HepG2 (cell line): ENCODE measurements around the gene EXOC3L2. TPM values are rescaled to one million over a fixed set of nuclear protein-coding genes. Genes with fewer than 3 reads are reported as not detected.

Experiments
- ATAC-seq: fragments of 200-7000 bp; cut with Tn5 transposase; 3 replicates; pipeline ENCODE4 v1.9.1; 2020; ENCODE audit warnings: mild to moderate bottlenecking, moderate library complexity
- BruUV-seq: library from RNA; stranded (reverse); fragments of 400-500 nt; replicated peaks from 2 replicates; lab custom pipeline; 2021; lab: Mats Ljungman, UMichigan
- CTCF ChIA-PET: fragments of 300-600 bp; formaldehyde crosslinking; extraction: SDS; loops from one replicate; lab custom pipeline; 2021; ENCODE audit warnings: low total read pairs, inconsistent platforms, low intra/inter-chr PET ratio; lab: Yijun Ruan, JAX
- POLR2A ChIA-PET: fragments of 350-600 bp; sonication (Branson Sonifier 250); formaldehyde crosslinking; loops from one replicate; lab custom pipeline; 2020; ENCODE audit warnings: antibody characterized with exemption, inconsistent platforms; lab: Yijun Ruan, JAX
- DNase-seq: peaks from one replicate; pipeline ENCODE4 v3.0.0-alpha.2; 2015; ENCODE audit warnings: low spot score
- FAIRE-seq: peaks from 3 replicates; lab custom pipeline; 2011; peaks lifted over from hg19 to GRCh38; lab: Jason Lieb, UNC
- H2AFZ ChIP-seq: one replicate; pipeline ENCODE4 v1.6.1; 2011; ENCODE audit warnings: low read length, inconsistent platforms
- H3K27ac ChIP-seq: fragments of 300-600 bp; 3 replicates; pipeline ENCODE4 v1.8.0; 2011; ENCODE audit warnings: mixed run types, mild to moderate bottlenecking, mixed read lengths, low read length, inconsistent platforms; ENCODE audit not compliant: insufficient read depth; ENCODE audit errors: extremely low read length
- H3K27me3 ChIP-seq, 2 experiments: fragments of 200-600 bp in 1 of 2; 2 replicates in 1 of 2; 3 replicates in 1 of 2; pipeline versions ENCODE4 v1.6.0 to v1.8.0; 2011; ENCODE audit warnings: low read length in 2 of 2, mild to moderate bottlenecking in 2 of 2, moderate library complexity in 2 of 2, inconsistent platforms in 1 of 2; ENCODE audit not compliant: insufficient read depth in 2 of 2, control insufficient read depth in 1 of 2
- H3K36me3 ChIP-seq, 2 experiments: fragments of 200-600 bp in 1 of 2; replicated peaks in 1 of 2; 2 replicates in 1 of 2; 3 replicates in 1 of 2; pipeline versions ENCODE4 v1.5.1 to v1.8.0; 2011; ENCODE audit warnings: low read length in 2 of 2, inconsistent platforms in 1 of 2; ENCODE audit not compliant: insufficient read depth in 2 of 2, control insufficient read depth in 1 of 2
- H3K4me1 ChIP-seq: 2 replicates; pipeline ENCODE4 v1.5.1; 2012; ENCODE audit warnings: low read length, inconsistent platforms; ENCODE audit not compliant: insufficient read depth
- H3K4me2 ChIP-seq: 2 replicates; pipeline ENCODE4 v1.6.0; 2011; ENCODE audit warnings: low read depth, low read length, inconsistent platforms
- H3K4me3 ChIP-seq, 3 experiments: fragments of 200-600 bp in 1 of 3; sonication (generic), shearing (Covaris generic) in 1 of 3; replicated peaks in 1 of 3; 2 replicates each; pipeline ENCODE4 v1.5.1; 2011 to 2016; ENCODE audit warnings: low read length in 3 of 3, inconsistent platforms in 2 of 3, low read depth in 2 of 3, mild to moderate bottlenecking in 2 of 3, control low read depth in 1 of 3, mixed read lengths in 1 of 3; ENCODE audit not compliant: insufficient read depth in 1 of 3
- H3K79me2 ChIP-seq: one replicate; pipeline ENCODE4 v1.6.1; 2011; ENCODE audit warnings: low read length, inconsistent platforms; ENCODE audit not compliant: insufficient read depth
- H3K9ac ChIP-seq: 2 replicates; pipeline ENCODE4 v1.6.0; 2011; ENCODE audit warnings: mild to moderate bottlenecking, low read depth, low read length, inconsistent platforms; ENCODE audit not compliant: insufficient read depth
- H3K9me3 ChIP-seq: 2 replicates; pipeline ENCODE4 v1.5.1; 2012; ENCODE audit warnings: mild to moderate bottlenecking, low read length
- H4K20me1 ChIP-seq: 2 replicates; pipeline ENCODE4 v1.6.0; 2011; ENCODE audit warnings: inconsistent platforms, mild to moderate bottlenecking, low read length, moderate library complexity; ENCODE audit not compliant: insufficient read depth
- CHCHD3 ChIP-seq: sonication (generic); formaldehyde crosslinking; IDR thresholded peaks from 2 replicates; pipeline ENCODE4 v1.8.0; 2022; ENCODE audit warnings: mild to moderate bottlenecking, missing genetic modification reagents, moderate library complexity
- ELF4 ChIP-seq: sonication (generic); formaldehyde crosslinking; IDR thresholded peaks from 2 replicates; pipeline ENCODE4 v1.5.0; 2020; ENCODE audit warnings: missing genetic modification reagents, mild to moderate bottlenecking, moderate library complexity, borderline replicate concordance
- MLLT10 ChIP-seq: sonication (generic); formaldehyde crosslinking; IDR thresholded peaks from 2 replicates; pipeline ENCODE4 v1.4.0; 2020; ENCODE audit warnings: missing genetic modification reagents
- NFIC ChIP-seq: IDR thresholded peaks from 2 replicates; pipeline ENCODE4 v1.6.1; 2012; ENCODE audit warnings: mild to moderate bottlenecking, low read length, inconsistent platforms
- SALL1 ChIP-seq: sonication (generic); formaldehyde crosslinking; IDR thresholded peaks from 2 replicates; pipeline ENCODE4 v1.8.0; 2022; ENCODE audit warnings: mild to moderate bottlenecking, missing genetic modification reagents
- ZMYM3 ChIP-seq: sonication (generic); formaldehyde crosslinking; IDR thresholded peaks from 2 replicates; pipeline ENCODE4 v1.5.1; 2020; ENCODE audit warnings: mild to moderate bottlenecking, missing genetic modification reagents
- ZNF180 ChIP-seq: sonication (generic); formaldehyde crosslinking; IDR thresholded peaks from 2 replicates; pipeline ENCODE4 v1.4.0; 2020; ENCODE audit warnings: low read depth, missing genetic modification reagents, borderline replicate concordance
- ZNF264 ChIP-seq: sonication (generic); formaldehyde crosslinking; IDR thresholded peaks from 2 replicates; pipeline ENCODE4 v1.4.0; 2020; ENCODE audit warnings: missing genetic modification reagents
- ZNF383 ChIP-seq: sonication (generic); formaldehyde crosslinking; IDR thresholded peaks from 2 replicates; pipeline ENCODE4 v1.4.0; 2020; ENCODE audit warnings: missing genetic modification reagents, mild to moderate bottlenecking, borderline replicate concordance
- ZNF546 ChIP-seq: sonication (generic); formaldehyde crosslinking; conservative IDR thresholded peaks from 2 replicates; pipeline ENCODE4 v1.8.1; 2023; ENCODE audit warnings: mild to moderate bottlenecking, missing genetic modification reagents
- WGBS: methylation state at CpG from one replicate; pipeline ENCODE4 v1.1.6; 2017; ENCODE audit warnings: low lambda C conversion rate; 5-methylcytosine and 5-hydroxymethylcytosine counted together
- in situ Hi-C: cut with HindIII; loops from 2 replicates; pipeline ENCODE4 v1.10.0; 2017; ENCODE audit warnings: low pct_unique_long_range_greater_than_20kb; ENCODE audit not compliant: extremely low pct_ligation_motif_present
- intact Hi-C: fragments of 100-400 bp; cut with micrococcal nuclease; formaldehyde crosslinking; loops from one replicate; pipeline ENCODE4 v1.10.0; 2022; ENCODE audit not compliant: unreplicated experiment
- polyA plus RNA-seq, 8 experiments: library from polyadenylated mRNA; depleted of rRNA in 3 of 8; stranded (reverse) in 7 of 8; unstranded in 1 of 8; fragments of >200 nt; fragmentation: Illumina TruSeq in 4 of 8; extraction: Trizol in 4 of 8; gene quantifications; 2 replicates each; pipeline versions ENCODE4 v1.2.1 to v1.2.3, GENCODE V29; 2011 to 2016; ENCODE audit warnings: low read depth in 4 of 8, missing spikeins in 1 of 8, mixed read lengths in 1 of 8; ENCODE audit not compliant: insufficient read depth in 1 of 8
- total RNA-seq, 5 experiments: library from RNA; depleted of rRNA; stranded (reverse); fragments of >200 nt; fragmentation: Illumina TruSeq; extraction: Trizol; gene quantifications; 2 replicates each; pipeline ENCODE4 v1.2.3, GENCODE V29; 2016; ENCODE audit warnings: low read depth in 1 of 5
- TF ChIP-seq, protein P1 (sequence below): sonication (generic); formaldehyde crosslinking; IDR thresholded peaks from 2 replicates; pipeline ENCODE4 v1.8.0; 2022; ENCODE audit warnings: mild to moderate bottlenecking, missing genetic modification reagents, moderate library complexity
- TF ChIP-seq, protein P2 (sequence below): sonication (generic); formaldehyde crosslinking; IDR thresholded peaks from 2 replicates; pipeline ENCODE4 v1.4.0; 2020; ENCODE audit warnings: missing genetic modification reagents, mild to moderate bottlenecking, borderline replicate concordance
- TF ChIP-seq, protein P3 (sequence below): IDR thresholded peaks from 2 replicates; pipeline ENCODE4 v1.6.1; 2016; ENCODE audit warnings: mild to moderate bottlenecking
- TF ChIP-seq, protein P4 (sequence below): sonication (generic); formaldehyde crosslinking; IDR thresholded peaks from 2 replicates; pipeline ENCODE4 v1.4.0; 2020; ENCODE audit warnings: mild to moderate bottlenecking, missing genetic modification reagents, borderline replicate concordance

EXOC3L2 gene
- total and polyA plus RNA-seq, 2 of the 13 experiments (the other 11 are each of a cell fraction or from before 2014, with no cell fraction given), result 0.21 TPM; not detected in 1

DNA sequence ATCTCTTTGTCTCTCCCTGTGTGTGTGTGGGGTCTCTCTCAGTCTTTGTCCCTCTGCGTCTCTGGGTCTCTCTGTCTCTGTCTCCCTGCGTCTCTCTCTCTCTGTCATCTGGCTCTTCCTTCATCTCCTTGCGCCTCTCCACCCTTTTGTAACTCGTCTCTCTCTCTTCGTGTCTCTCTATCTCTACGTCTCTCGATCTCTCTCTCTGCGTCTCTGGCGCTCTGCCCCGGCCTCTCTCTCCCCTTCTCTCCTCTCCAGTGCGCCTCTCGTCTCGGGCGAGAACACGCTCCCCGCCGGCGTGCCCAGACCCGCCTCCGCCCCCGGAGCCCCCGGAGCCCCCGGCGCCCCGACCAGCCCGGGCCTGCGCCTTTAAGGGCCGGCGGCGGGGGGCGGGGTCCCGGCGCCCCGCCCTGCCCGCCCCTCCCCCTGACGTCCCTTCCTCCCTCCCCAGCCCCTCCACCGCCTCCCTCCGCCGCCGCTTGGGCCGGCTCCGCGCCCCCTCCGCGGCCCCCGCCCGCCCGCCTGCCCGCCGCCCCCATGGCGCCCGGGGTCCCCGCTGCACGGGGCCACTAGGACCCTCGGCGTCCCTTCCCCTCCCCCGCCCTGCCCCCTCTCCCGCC is 5.7 kb upstream of the EXOC3L2 start, which contains the start of gene MARK4:
MARK4 (plus strand) TSS at position 440 of the 620 bp plus-strand sequence. CDS start 318 bp downstream, outside the sequence.
- Histone ChIP-seq H3K9me3 (no peaks in the 10 kb centered on the region), H2AFZ (peak within 1 kb of the TSS; percentile 81), H3K4me1 (peaks cover 71% of the 10 kb centered on the region), H4K20me1 (no peaks in the 10 kb centered on the region), H3K27ac (peak within 1 kb of the TSS; percentile 61), H3K27me3 (no peaks in the 10 kb centered on the region; a peak in 1 of 5 replicates), H3K9ac (peak within 1 kb of the TSS; percentile 89), H3K36me3 (no peaks in the 10 kb centered on the region; a peak in 1 of 5 replicates), H3K79me2 (peaks cover 33% of the 10 kb centered on the region), H3K4me2 (peak within 1 kb of the TSS; percentile 90), H3K4me3 (peak within 1 kb of the TSS; percentile 80 to 91 (median 91))
- FAIRE-seq, result no peak
- no peak for DNase-seq
- BruUV-seq, result no TSS peak
- ChIA-PET POLR2A (no interaction called here), CTCF (no interaction called here)
- peak; percentile 50 for ATAC-seq
- in situ Hi-C loops (loop anchor here (5.0 kb wide), 1 partner anchor 91 kb away; the partner anchor contains the start of gene KLC3), intact Hi-C loops (loop anchor here (2.0 kb wide), 1 partner anchor 88 kb away; no protein-coding TSS in a partner anchor)
- WGBS, result 1% methylated on average over 36 of the region's 58 CpGs
- TF ChIP-seq NFIC (no peak), ZNF383 (no peak), MLLT10 (CRISPR knock-in tag) (no peak), SALL1 (CRISPR knock-in tag) (0 out of 2 replicates have a peak, but pooled peaks have one; percentile 12), ELF4 (CRISPR knock-in tag) (no peak), ZMYM3 (CRISPR knock-in tag) (peak; percentile 10; the same call in 1 of the 2 replicates), ZNF546 (CRISPR knock-in tag) (no peak), CHCHD3 (no peak), ZNF180 (CRISPR knock-in tag) (no peak), ZNF264 (CRISPR knock-in tag) (no peak)
- TF ChIP-seq, protein P1, sequence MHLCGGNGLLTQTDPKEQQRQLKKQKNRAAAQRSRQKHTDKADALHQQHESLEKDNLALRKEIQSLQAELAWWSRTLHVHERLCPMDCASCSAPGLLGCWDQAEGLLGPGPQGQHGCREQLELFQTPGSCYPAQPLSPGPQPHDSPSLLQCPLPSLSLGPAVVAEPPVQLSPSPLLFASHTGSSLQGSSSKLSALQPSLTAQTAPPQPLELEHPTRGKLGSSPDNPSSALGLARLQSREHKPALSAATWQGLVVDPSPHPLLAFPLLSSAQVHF (CRISPR knock-in tag), result no peak
- TF ChIP-seq, protein P2, sequence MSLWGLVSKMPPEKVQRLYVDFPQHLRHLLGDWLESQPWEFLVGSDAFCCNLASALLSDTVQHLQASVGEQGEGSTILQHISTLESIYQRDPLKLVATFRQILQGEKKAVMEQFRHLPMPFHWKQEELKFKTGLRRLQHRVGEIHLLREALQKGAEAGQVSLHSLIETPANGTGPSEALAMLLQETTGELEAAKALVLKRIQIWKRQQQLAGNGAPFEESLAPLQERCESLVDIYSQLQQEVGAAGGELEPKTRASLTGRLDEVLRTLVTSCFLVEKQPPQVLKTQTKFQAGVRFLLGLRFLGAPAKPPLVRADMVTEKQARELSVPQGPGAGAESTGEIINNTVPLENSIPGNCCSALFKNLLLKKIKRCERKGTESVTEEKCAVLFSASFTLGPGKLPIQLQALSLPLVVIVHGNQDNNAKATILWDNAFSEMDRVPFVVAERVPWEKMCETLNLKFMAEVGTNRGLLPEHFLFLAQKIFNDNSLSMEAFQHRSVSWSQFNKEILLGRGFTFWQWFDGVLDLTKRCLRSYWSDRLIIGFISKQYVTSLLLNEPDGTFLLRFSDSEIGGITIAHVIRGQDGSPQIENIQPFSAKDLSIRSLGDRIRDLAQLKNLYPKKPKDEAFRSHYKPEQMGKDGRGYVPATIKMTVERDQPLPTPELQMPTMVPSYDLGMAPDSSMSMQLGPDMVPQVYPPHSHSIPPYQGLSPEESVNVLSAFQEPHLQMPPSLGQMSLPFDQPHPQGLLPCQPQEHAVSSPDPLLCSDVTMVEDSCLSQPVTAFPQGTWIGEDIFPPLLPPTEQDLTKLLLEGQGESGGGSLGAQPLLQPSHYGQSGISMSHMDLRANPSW, result no peak
- TF ChIP-seq, protein P3, sequence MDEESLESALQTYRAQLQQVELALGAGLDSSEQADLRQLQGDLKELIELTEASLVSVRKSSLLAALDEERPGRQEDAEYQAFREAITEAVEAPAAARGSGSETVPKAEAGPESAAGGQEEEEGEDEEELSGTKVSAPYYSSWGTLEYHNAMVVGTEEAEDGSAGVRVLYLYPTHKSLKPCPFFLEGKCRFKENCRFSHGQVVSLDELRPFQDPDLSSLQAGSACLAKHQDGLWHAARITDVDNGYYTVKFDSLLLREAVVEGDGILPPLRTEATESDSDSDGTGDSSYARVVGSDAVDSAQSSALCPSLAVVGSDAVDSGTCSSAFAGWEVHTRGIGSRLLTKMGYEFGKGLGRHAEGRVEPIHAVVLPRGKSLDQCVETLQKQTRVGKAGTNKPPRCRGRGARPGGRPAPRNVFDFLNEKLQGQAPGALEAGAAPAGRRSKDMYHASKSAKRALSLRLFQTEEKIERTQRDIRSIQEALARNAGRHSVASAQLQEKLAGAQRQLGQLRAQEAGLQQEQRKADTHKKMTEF, result no peak
- TF ChIP-seq, protein P4, sequence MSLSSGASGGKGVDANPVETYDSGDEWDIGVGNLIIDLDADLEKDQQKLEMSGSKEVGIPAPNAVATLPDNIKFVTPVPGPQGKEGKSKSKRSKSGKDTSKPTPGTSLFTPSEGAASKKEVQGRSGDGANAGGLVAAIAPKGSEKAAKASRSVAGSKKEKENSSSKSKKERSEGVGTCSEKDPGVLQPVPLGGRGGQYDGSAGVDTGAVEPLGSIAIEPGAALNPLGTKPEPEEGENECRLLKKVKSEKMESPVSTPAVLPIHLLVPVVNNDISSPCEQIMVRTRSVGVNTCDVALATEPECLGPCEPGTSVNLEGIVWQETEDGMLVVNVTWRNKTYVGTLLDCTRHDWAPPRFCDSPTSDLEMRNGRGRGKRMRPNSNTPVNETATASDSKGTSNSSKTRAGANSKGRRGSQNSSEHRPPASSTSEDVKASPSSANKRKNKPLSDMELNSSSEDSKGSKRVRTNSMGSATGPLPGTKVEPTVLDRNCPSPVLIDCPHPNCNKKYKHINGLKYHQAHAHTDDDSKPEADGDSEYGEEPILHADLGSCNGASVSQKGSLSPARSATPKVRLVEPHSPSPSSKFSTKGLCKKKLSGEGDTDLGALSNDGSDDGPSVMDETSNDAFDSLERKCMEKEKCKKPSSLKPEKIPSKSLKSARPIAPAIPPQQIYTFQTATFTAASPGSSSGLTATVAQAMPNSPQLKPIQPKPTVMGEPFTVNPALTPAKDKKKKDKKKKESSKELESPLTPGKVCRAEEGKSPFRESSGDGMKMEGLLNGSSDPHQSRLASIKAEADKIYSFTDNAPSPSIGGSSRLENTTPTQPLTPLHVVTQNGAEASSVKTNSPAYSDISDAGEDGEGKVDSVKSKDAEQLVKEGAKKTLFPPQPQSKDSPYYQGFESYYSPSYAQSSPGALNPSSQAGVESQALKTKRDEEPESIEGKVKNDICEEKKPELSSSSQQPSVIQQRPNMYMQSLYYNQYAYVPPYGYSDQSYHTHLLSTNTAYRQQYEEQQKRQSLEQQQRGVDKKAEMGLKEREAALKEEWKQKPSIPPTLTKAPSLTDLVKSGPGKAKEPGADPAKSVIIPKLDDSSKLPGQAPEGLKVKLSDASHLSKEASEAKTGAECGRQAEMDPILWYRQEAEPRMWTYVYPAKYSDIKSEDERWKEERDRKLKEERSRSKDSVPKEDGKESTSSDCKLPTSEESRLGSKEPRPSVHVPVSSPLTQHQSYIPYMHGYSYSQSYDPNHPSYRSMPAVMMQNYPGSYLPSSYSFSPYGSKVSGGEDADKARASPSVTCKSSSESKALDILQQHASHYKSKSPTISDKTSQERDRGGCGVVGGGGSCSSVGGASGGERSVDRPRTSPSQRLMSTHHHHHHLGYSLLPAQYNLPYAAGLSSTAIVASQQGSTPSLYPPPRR (CRISPR knock-in tag), result no peak
